MM.1S (cell line): ENCODE measurements around the gene PXMP4.

Experiments
- DNase-seq: peaks from one replicate; pipeline ENCODE4 v3.0.0-alpha.2; 2015
- H2AFZ ChIP-seq: fragments of 300-600 bp; sonication (generic); 2 replicates; pipeline ENCODE4 v1.6.0; 2016; ENCODE audit warnings: antibody characterized with exemption, low read length
- H3F3A ChIP-seq: fragments of 300-600 bp; sonication (generic); 2 replicates; pipeline ENCODE4 v1.6.1; 2016; ENCODE audit warnings: mild to moderate bottlenecking, antibody characterized with exemption, low read length, moderate library complexity, mixed read lengths; ENCODE audit not compliant: insufficient read depth
- H3K27ac ChIP-seq: fragments of 300-600 bp; sonication (generic); 2 replicates; pipeline ENCODE4 v1.5.1; 2016; ENCODE audit warnings: mild to moderate bottlenecking, low read length
- H3K27me3 ChIP-seq: fragments of 300-600 bp; sonication (generic); replicated peaks from 2 replicates; pipeline ENCODE4 v1.6.0; 2016; ENCODE audit warnings: low read length; ENCODE audit not compliant: insufficient read depth
- H3K36me3 ChIP-seq: fragments of 300-600 bp; sonication (generic); replicated peaks from 2 replicates; pipeline ENCODE4 v1.6.1; 2016; ENCODE audit warnings: mild to moderate bottlenecking, low read length, mixed read lengths; ENCODE audit not compliant: insufficient read depth
- H3K4me1 ChIP-seq: fragments of 300-600 bp; sonication (generic); 2 replicates; pipeline ENCODE4 v1.6.1; 2016; ENCODE audit warnings: low read length, mixed read lengths
- H3K4me2 ChIP-seq: fragments of 300-600 bp; sonication (generic); 2 replicates; pipeline ENCODE4 v1.6.0; 2016; ENCODE audit warnings: low read depth, low read length
- H3K4me3 ChIP-seq: fragments of 300-600 bp; sonication (generic); 2 replicates; pipeline ENCODE4 v1.5.1; 2016; ENCODE audit warnings: low read length, mixed read lengths
- H3K79me2 ChIP-seq: fragments of 300-600 bp; sonication (generic); 2 replicates; pipeline ENCODE4 v1.6.1; 2016; ENCODE audit warnings: mixed run types, low read length, mixed read lengths
- H3K9ac ChIP-seq: fragments of 300-600 bp; sonication (generic); 2 replicates; pipeline ENCODE4 v1.6.1; 2016; ENCODE audit warnings: low read length, mixed read lengths
- H3K9me2 ChIP-seq: fragments of 300-600 bp; sonication (generic); replicated peaks from 2 replicates; pipeline ENCODE4 v1.6.1; 2016; ENCODE audit warnings: mild to moderate bottlenecking, low read length, mixed read lengths; ENCODE audit not compliant: insufficient read depth
- H3K9me3 ChIP-seq: fragments of 300-600 bp; sonication (generic); replicated peaks from 2 replicates; pipeline ENCODE4 v1.6.1; 2016; ENCODE audit warnings: mild to moderate bottlenecking, low read length, mixed read lengths; ENCODE audit not compliant: insufficient read depth
- H4K20me1 ChIP-seq: fragments of 300-600 bp; sonication (generic); 2 replicates; pipeline ENCODE4 v1.6.1; 2016; ENCODE audit warnings: mild to moderate bottlenecking, low read length, moderate library complexity, mixed read lengths; ENCODE audit not compliant: insufficient read depth
- EZH2 ChIP-seq: fragments of 300-600 bp; sonication (generic); optimal IDR thresholded peaks from 2 replicates; pipeline ENCODE3; 2017; ENCODE audit warnings: low read depth, mild to moderate bottlenecking, antibody characterized with exemption, low read length, mixed read lengths
- EZH2phosphoT487 ChIP-seq: fragments of 300-600 bp; sonication (generic); IDR thresholded peaks from 2 replicates; pipeline ENCODE4 v1.6.1; 2018; ENCODE audit warnings: antibody characterized with exemption, low read length
- TF ChIP-seq, protein P1 (sequence below): fragments of 300-600 bp; sonication (generic); IDR thresholded peaks from 2 replicates; pipeline ENCODE4 v1.5.1; 2016; ENCODE audit warnings: antibody characterized with exemption, low read length, mixed read lengths

PXMP4 gene

GRCh38 chr20:33732166-33732970, 12.3 kb upstream of the PXMP4 start:
- no peaks in the 10 kb centered on the region for H3K27me3 ChIP-seq
- no peaks in the 10 kb centered on the region; the same call in none of the 2 replicates for H3K79me2 ChIP-seq
- H3K9ac ChIP-seq: peak overlapping the region; percentile 59
- peak overlapping the region; percentile 61 for H3K4me3 ChIP-seq
- peaks cover 18% of the 10 kb centered on the region for H3F3A ChIP-seq
- no peaks in the 10 kb centered on the region for H3K9me2 ChIP-seq
- H3K4me1 ChIP-seq: peaks cover 4% of the 10 kb centered on the region; the same call in 1 of the 2 replicates
- H3K4me2 ChIP-seq: peak overlapping the region; percentile 85
- peaks cover 3% of the 10 kb centered on the region for H3K36me3 ChIP-seq
- H2AFZ ChIP-seq: peak overlapping the region; percentile 37
- H3K27ac ChIP-seq: peak overlapping the region; percentile 83
- TF ChIP-seq EZH2 (no peak), EZH2phosphoT487 (no peak)
- TF ChIP-seq, protein P1, sequence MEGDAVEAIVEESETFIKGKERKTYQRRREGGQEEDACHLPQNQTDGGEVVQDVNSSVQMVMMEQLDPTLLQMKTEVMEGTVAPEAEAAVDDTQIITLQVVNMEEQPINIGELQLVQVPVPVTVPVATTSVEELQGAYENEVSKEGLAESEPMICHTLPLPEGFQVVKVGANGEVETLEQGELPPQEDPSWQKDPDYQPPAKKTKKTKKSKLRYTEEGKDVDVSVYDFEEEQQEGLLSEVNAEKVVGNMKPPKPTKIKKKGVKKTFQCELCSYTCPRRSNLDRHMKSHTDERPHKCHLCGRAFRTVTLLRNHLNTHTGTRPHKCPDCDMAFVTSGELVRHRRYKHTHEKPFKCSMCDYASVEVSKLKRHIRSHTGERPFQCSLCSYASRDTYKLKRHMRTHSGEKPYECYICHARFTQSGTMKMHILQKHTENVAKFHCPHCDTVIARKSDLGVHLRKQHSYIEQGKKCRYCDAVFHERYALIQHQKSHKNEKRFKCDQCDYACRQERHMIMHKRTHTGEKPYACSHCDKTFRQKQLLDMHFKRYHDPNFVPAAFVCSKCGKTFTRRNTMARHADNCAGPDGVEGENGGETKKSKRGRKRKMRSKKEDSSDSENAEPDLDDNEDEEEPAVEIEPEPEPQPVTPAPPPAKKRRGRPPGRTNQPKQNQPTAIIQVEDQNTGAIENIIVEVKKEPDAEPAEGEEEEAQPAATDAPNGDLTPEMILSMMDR: peak; percentile 25; the same call in 1 of the 2 replicates
- peak; percentile 96 for DNase-seq
- H4K20me1 ChIP-seq: no peaks in the 10 kb centered on the region
- 0 out of 2 replicates have a peak, but pooled peaks cover 3% of the 10 kb centered on the region for H3K9me3 ChIP-seq

DNA sequence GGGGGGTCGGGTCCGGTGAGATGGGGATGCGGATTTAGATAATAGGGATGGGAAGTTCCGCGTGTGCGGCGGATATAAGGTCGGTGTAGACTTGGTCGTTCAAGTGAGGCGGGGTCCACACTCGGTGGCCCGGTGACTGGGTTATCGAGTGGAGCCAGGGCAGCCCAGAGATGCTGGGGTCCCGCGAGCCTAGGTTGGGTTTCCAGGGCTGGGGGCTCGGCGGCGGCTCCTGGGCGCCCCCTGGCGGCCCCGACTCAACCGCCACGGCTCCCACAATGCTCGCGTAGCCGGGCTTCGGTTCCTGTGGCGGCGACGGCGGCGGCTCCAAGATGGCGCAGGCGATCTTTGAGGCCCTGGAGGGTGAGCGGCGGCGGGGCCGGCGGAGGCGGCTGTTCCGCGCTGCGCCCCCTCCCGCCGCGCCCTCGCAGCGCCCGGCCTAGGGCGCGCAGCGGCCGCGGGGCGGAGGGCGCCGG, 11.6 kb upstream of the PXMP4 start, which contains the start of gene ZNF341:
Gene ZNF341 (plus strand): TSS at position 304 of the 473 bp plus-strand sequence. CDS start 26 bp downstream, at position 330.
- TF ChIP-seq EZH2: no peak
- TF ChIP-seq, protein P1: peak; percentile 77
- Histone ChIP-seq H2AFZ (peak within 1 kb of the TSS; percentile 86), H4K20me1 (no peaks in the 10 kb centered on the region), H3K4me3 (peak within 1 kb of the TSS; percentile 67), H3F3A (peaks cover 18% of the 10 kb centered on the region), H3K27ac (peak within 1 kb of the TSS; percentile 83), H3K4me2 (peak within 1 kb of the TSS; percentile 85), H3K36me3 (peaks cover 2% of the 10 kb centered on the region), H3K9ac (peak within 1 kb of the TSS; percentile 69), H3K9me3 (0 out of 2 replicates have a peak, but pooled peaks cover 1% of the 10 kb centered on the region), H3K4me1 (peaks cover 4% of the 10 kb centered on the region; the same call in 1 of the 2 replicates), H3K79me2 (no peaks in the 10 kb centered on the region; the same call in 1 of the 2 replicates), H3K27me3 (no peaks in the 10 kb centered on the region), H3K9me2 (no peaks in the 10 kb centered on the region)
- DNase-seq: peak; percentile 92

GRCh38 chr20:33730946-33731692, 11.0 kb upstream of the PXMP4 start:
- peak overlapping the region; percentile 69 for H3K9ac ChIP-seq
- H3K27me3 ChIP-seq: no peaks in the 10 kb centered on the region
- H3K4me3 ChIP-seq: peak overlapping the region; percentile 67
- H4K20me1 ChIP-seq: no peaks in the 10 kb centered on the region
- no peaks in the 10 kb centered on the region for H3K79me2 ChIP-seq
- H3K27ac ChIP-seq: peak overlapping the region; percentile 82
- TF ChIP-seq EZH2phosphoT487: no peak
- TF ChIP-seq, protein P1: no peak
- no peak for TF ChIP-seq EZH2
- peaks cover 4% of the 10 kb centered on the region; the same call in 1 of the 2 replicates for H3K4me1 ChIP-seq
- peak overlapping the region; percentile 78 for H3K4me2 ChIP-seq
- peaks cover 18% of the 10 kb centered on the region for H3F3A ChIP-seq
- no peaks in the 10 kb centered on the region for H3K9me2 ChIP-seq
- H3K36me3 ChIP-seq: no peaks in the 10 kb centered on the region
- H2AFZ ChIP-seq: peak overlapping the region; percentile 86
- no peaks in the 10 kb centered on the region for H3K9me3 ChIP-seq
- DNase-seq: no peak
